HK-2 (cell line): Measurements from ENCODE around the gene RPL10A.
"Not testable (repeated sequence)": the region's sequence is repeated elsewhere in the genome, so short reads cannot be mapped to it uniquely, and the experiment has no call there.

Source experiments
- DNase-seq: peaks from one replicate; pipeline ENCODE4 v3.0.0-alpha.2; 2018; ENCODE audit not compliant: unreplicated experiment

The RPL10A gene

GRCh38 chr6:35468181-35468979 is at the start of gene RPL10A:
Gene RPL10A (plus strand): TSS chr6:35468401. CDS start chr6:35468435, 34 bp downstream.
- peak; percentile 95 for DNase-seq

- DNase-seq, result no peak
These were observed 48.8 kb upstream of the RPL10A start for GRCh38 chr6:35419417-35419816.

DNA sequence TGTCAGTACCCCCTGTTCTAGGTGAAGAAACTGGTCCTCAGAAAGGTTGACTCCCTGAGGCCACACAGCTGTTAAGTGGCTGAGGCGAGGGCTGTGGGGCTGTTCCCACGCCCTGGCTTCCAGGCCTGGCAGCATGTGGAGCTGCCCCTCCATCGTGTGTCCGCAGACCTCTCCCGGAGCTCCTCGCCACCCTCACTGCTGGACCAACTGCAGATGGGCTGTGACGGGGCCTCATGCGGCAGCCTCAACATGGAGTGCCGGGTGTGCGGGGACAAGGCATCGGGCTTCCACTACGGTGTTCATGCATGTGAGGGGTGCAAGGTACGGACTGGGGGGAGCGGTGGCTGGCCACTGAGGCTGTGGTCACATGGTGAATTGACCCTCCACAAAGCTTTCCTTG is 48.2 kb upstream of the RPL10A start:
- no peak for DNase-seq

DNA sequence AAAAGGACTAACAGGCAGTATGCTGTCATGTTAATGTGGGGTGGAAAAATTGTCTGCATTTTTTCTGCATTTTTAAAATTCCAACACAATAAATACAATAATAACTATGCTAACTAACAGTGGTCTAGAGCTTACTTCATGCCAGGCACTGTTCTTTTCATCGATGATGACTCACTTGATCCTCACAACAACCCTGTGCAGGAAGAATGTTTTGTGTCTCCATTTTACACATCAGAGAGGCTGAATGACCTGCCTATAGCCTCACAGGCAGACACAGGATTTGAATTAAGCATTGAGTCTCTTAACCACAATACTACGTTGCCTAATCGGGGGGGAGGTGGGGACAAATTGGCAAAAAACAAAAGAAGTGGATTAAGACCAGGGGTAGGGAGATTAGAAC is 42.9 kb upstream of the RPL10A start:
- no peak for DNase-seq

- DNase-seq, result no peak
These were observed 42.1 kb upstream of the RPL10A start for GRCh38 chr6:35426074-35426473.

- DNase-seq, result no peak
These were observed 40.8 kb upstream of the RPL10A start for GRCh38 chr6:35427435-35427834.

GRCh38 chr6:35427851-35428321 is 40.3 kb upstream of the RPL10A start:
- DNase-seq, result no peak

- no peak for DNase-seq
These were observed 39.6 kb upstream of the RPL10A start for GRCh38 chr6:35428421-35429149.

DNA sequence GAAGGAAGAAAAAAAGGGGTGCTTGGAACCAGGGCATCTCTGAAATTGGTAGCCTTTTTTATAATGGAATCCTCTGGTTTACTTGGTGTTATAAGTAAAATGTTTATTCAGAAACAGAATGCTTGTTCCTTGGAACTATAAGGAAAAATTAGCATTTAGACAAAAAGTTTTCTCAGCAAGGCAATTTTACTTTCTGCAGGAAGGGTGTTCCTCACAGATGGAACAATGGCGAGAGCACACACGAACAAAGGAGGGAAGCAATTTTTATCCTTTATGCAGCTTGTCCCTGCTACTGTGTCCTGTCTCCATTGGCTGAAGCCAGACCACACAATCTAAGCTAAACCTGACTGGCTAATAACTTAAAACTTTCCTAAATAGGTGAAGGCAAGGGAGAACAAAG is 38.7 kb upstream of the RPL10A start:
- DNase-seq, result no peak

DNA sequence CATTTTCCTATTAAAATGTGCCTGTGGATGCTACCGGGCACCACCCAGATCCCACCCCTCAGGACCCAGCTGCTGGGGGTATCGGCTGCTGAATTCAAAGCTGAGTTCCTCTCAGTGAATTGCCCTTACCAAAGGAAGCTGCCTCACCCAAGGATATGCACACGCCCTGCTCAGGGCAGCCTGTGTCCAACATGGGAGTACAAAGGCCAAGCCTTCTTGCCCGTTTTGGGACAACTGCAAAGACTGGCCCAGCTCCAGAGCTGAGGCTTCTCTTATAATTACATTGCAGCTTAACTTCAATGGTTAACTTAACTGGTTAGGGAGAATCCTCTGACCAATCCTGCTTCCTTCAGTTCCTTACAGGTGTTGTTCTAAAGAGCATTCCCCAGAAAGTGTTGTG is 35.9 kb upstream of the RPL10A start:
- DNase-seq, result no peak

- not testable (repeated sequence) for DNase-seq
These were observed 35.5 kb upstream of the RPL10A start for GRCh38 chr6:35432702-35433101.

GRCh38 chr6:35435074-35435837 is 32.9 kb upstream of the RPL10A start:
- no peak for DNase-seq

GRCh38 chr6:35436071-35436857 is 31.9 kb upstream of the RPL10A start:
- DNase-seq, result no peak

GRCh38 chr6:35438378-35439065 is 29.7 kb upstream of the RPL10A start:
- DNase-seq, result not testable (repeated sequence)

GRCh38 chr6:35439308-35439707 is 28.9 kb upstream of the RPL10A start:
- no peak for DNase-seq

- DNase-seq, result no peak
These were observed 27.0 kb upstream of the RPL10A start for GRCh38 chr6:35441205-35441604.

GRCh38 chr6:35441642-35442041 is 26.6 kb upstream of the RPL10A start:
- DNase-seq, result no peak

GRCh38 chr6:35442693-35443092 is 25.5 kb upstream of the RPL10A start:
- DNase-seq, result no peak

GRCh38 chr6:35443341-35444030 is 24.7 kb upstream of the RPL10A start:
- DNase-seq, result no peak

DNA sequence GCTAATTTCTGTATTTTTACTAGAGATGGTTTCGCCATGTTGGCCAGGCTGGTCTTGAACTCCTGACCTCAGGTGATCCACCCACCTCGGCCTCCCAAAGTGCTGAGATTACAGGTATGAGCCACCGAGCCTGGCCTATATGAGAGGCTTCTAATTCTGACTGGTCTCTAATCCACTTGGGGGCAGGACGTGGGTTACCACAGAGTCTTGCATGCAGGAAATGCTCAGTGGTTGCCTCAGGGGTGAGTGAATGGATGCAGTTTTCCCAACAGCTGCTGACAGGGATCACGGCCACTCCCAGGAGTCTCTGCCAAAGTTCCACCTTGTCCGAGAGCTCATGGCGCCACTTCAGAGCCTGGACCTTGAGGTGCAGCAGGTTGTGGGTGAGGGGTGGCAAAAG is 22.5 kb upstream of the RPL10A start:
- DNase-seq, result no peak
